Measurements from ENCODE around the gene CRKL. TPM values are rescaled to one million over a fixed set of nuclear protein-coding genes. Genes with fewer than 3 reads are reported as not detected.

CRKL gene
- total RNA-seq, 1 experiment from 2014 or later: 35.4 TPM

GRCh38 chr22:20978419-20978818, 61.2 kb downstream of the CRKL start:
- H3K4me2 ChIP-seq (ENCODE audit: low read length): no peak overlapping the region
- BruUV-seq (replicated peaks): no TSS peak
- no peak overlapping the region for H3K9ac ChIP-seq (ENCODE audit: low read length)
- no peaks in the 10 kb centered on the region for H3F3A ChIP-seq (ENCODE audit: low read length, unreplicated experiment)
- no peaks in the 10 kb centered on the region for H3K9me2 ChIP-seq (replicated peaks; ENCODE audit: low read length)
- peaks cover 13% of the 10 kb centered on the region for H3K79me2 ChIP-seq (ENCODE audit: low read length)
- H3K27ac ChIP-seq (ENCODE audit: low read length): no peak overlapping the region
- no peaks in the 10 kb centered on the region for H3K36me3 ChIP-seq (ENCODE audit: low read depth, low read length)
- H3K9me3 ChIP-seq (ENCODE audit: low read length): no peaks in the 10 kb centered on the region
- POLR2A ChIA-PET (ENCODE audit: unreplicated experiment): no interaction called here
- CTCF ChIA-PET: no interaction called here
- DNase-seq: no peak
- intact Hi-C loops (cut with micrococcal nuclease): no loop called here
- H4K20me1 ChIP-seq (ENCODE audit: low read length): no peaks in the 10 kb centered on the region
- no peaks in the 10 kb centered on the region for H3K27me3 ChIP-seq (ENCODE audit: low read length)
- no peak for ATAC-seq
- no peak overlapping the region for H2AFZ ChIP-seq (ENCODE audit: low read length)
- TF ChIP-seq EZH2phosphoT487 (IDR thresholded peaks at IDR 0.05; ENCODE audit: borderline replicate concordance, low read length): no peak
- no peak overlapping the region for H3K4me3 ChIP-seq (ENCODE audit: low read length)
- H3K4me1 ChIP-seq (ENCODE audit: insufficient read depth, low read length): peaks cover 13% of the 10 kb centered on the region

- H3F3A ChIP-seq (ENCODE audit: low read length, unreplicated experiment): no peaks in the 10 kb centered on the region
Measured at GRCh38 chr22:20979243-20979809, 62.1 kb downstream of the CRKL start.

GRCh38 chr22:20979940-20980453, 62.8 kb downstream of the CRKL start:
- H4K20me1 ChIP-seq (ENCODE audit: low read length): no peaks in the 10 kb centered on the region
- H2AFZ ChIP-seq (ENCODE audit: low read length): no peak overlapping the region
- H3K27ac ChIP-seq (ENCODE audit: low read length): no peak overlapping the region
- H3K36me3 ChIP-seq (ENCODE audit: low read depth, low read length): no peaks in the 10 kb centered on the region
- TF ChIP-seq EZH2phosphoT487 (IDR thresholded peaks at IDR 0.05; ENCODE audit: borderline replicate concordance, low read length) (no peak), CTCF (conservative IDR thresholded peaks at IDR 0.05; ENCODE audit: low read depth, low read length) (no peak), EZH2 (IDR thresholded peaks at IDR 0.05; ENCODE audit: low read length, unreplicated experiment) (no peak)
- H3F3A ChIP-seq (ENCODE audit: low read length, unreplicated experiment): no peaks in the 10 kb centered on the region
- H3K9me3 ChIP-seq (ENCODE audit: low read length): no peaks in the 10 kb centered on the region
- BruUV-seq (replicated peaks): no TSS peak
- H3K4me2 ChIP-seq (ENCODE audit: low read length): no peak overlapping the region
- intact Hi-C loops (cut with micrococcal nuclease): no loop called here
- ChIA-PET POLR2A (ENCODE audit: unreplicated experiment) (no interaction called here), CTCF (no interaction called here)
- ATAC-seq: no peak
- H3K9me2 ChIP-seq (replicated peaks; ENCODE audit: low read length): no peaks in the 10 kb centered on the region
- no peaks in the 10 kb centered on the region for H3K27me3 ChIP-seq (ENCODE audit: low read length)
- no peak for DNase-seq
- no peak overlapping the region for H3K9ac ChIP-seq (ENCODE audit: low read length)
- peaks cover 13% of the 10 kb centered on the region for H3K4me1 ChIP-seq (ENCODE audit: insufficient read depth, low read length)
- H3K79me2 ChIP-seq (ENCODE audit: low read length): peaks cover 16% of the 10 kb centered on the region
- no peak overlapping the region for H3K4me3 ChIP-seq (ENCODE audit: low read length)

More at GRCh38 chr22:20979243-20979809, 62.1 kb downstream of the CRKL start:
- H3K9ac ChIP-seq (ENCODE audit: low read length): no peak overlapping the region
- no peak overlapping the region for H3K4me3 ChIP-seq (ENCODE audit: low read length)
- no peaks in the 10 kb centered on the region for H3K9me3 ChIP-seq (ENCODE audit: low read length)
- no peak for ATAC-seq
- TF ChIP-seq CTCF (conservative IDR thresholded peaks at IDR 0.05; ENCODE audit: low read depth, low read length) (no peak), EZH2phosphoT487 (IDR thresholded peaks at IDR 0.05; ENCODE audit: borderline replicate concordance, low read length) (no peak), EZH2 (IDR thresholded peaks at IDR 0.05; ENCODE audit: low read length, unreplicated experiment) (no peak)
- no peak for DNase-seq
- BruUV-seq (replicated peaks): no TSS peak
- POLR2A ChIA-PET (ENCODE audit: unreplicated experiment): no interaction called here
- peaks cover 16% of the 10 kb centered on the region for H3K79me2 ChIP-seq (ENCODE audit: low read length)
- CTCF ChIA-PET: no interaction called here
- H3K4me1 ChIP-seq (ENCODE audit: insufficient read depth, low read length): peaks cover 13% of the 10 kb centered on the region
- no peaks in the 10 kb centered on the region for H3K9me2 ChIP-seq (replicated peaks; ENCODE audit: low read length)
- H3K36me3 ChIP-seq (ENCODE audit: low read depth, low read length): no peaks in the 10 kb centered on the region
- no peak overlapping the region for H3K27ac ChIP-seq (ENCODE audit: low read length)
- intact Hi-C loops (cut with micrococcal nuclease): no loop called here
- no peak overlapping the region for H3K4me2 ChIP-seq (ENCODE audit: low read length)
- H4K20me1 ChIP-seq (ENCODE audit: low read length): no peaks in the 10 kb centered on the region
- H2AFZ ChIP-seq (ENCODE audit: low read length): no peak overlapping the region
- no peaks in the 10 kb centered on the region for H3K27me3 ChIP-seq (ENCODE audit: low read length)
